Natural killer cell (primary cell): ENCODE measurements around the gene KCNQ2. TPM values are rescaled to one million over a fixed set of nuclear protein-coding genes. Genes with fewer than 3 reads are reported as not detected.

Experiments used
- ATAC-seq, 3 donors: fragments of 150-1000 bp in 2 of 3; fragments of 200-7000 bp in 1 of 3; cut with Tn5 transposase; 1 replicate in 1 of 3; 2 replicates in 2 of 3; pipeline ENCODE4 v1.10.0; 2021; ENCODE audit warnings: mild to moderate bottlenecking in 2 of 3, moderate library complexity in 2 of 3
- DNase-seq, 2 donors: peaks; one replicate each; pipeline versions ENCODE4 v3.0.0 to v3.0.0-alpha.2; 2013 to 2021; ENCODE audit warnings: mixed read lengths in 1 of 2
- H3K27ac ChIP-seq: one replicate; pipeline ENCODE4 v1.5.1; 2013; ENCODE audit warnings: mild to moderate bottlenecking, low read length
- H3K27me3 ChIP-seq: one replicate; pipeline ENCODE4 v1.6.1; 2013; ENCODE audit warnings: low read length; ENCODE audit not compliant: control insufficient read depth, insufficient read depth
- H3K36me3 ChIP-seq: one replicate; pipeline ENCODE4 v1.6.1; 2013; ENCODE audit warnings: low read length; ENCODE audit not compliant: control insufficient read depth, insufficient read depth
- H3K4me1 ChIP-seq: one replicate; pipeline ENCODE4 v1.6.1; 2013; ENCODE audit warnings: low read length; ENCODE audit not compliant: control insufficient read depth, insufficient read depth
- H3K4me3 ChIP-seq: one replicate; pipeline ENCODE4 v1.5.1; 2013; ENCODE audit warnings: low read length
- H3K9me3 ChIP-seq: one replicate; pipeline ENCODE4 v1.6.1; 2013; ENCODE audit warnings: low read length; ENCODE audit not compliant: control insufficient read depth, insufficient read depth
- H3K27ac Mint-ChIP-seq, 2 donors: one replicate each; pipeline ENCODE4 v1.8.0; 2022; ENCODE audit warnings: mild to moderate bottlenecking in 2 of 2, mixed read lengths in 2 of 2, moderate library complexity in 1 of 2
- H3K27me3 Mint-ChIP-seq, 2 donors: one replicate each; pipeline ENCODE4 v1.8.0; 2022; ENCODE audit warnings: low read depth in 2 of 2, mixed read lengths in 2 of 2
- H3K36me3 Mint-ChIP-seq: one replicate; pipeline ENCODE4 v1.8.0; 2022; ENCODE audit warnings: mixed read lengths
- H3K4me1 Mint-ChIP-seq, 2 donors: one replicate each; pipeline ENCODE4 v1.8.0; 2022; ENCODE audit warnings: mixed read lengths in 2 of 2
- H3K4me3 Mint-ChIP-seq: one replicate; pipeline ENCODE4 v1.8.0; 2022; ENCODE audit warnings: mild to moderate bottlenecking, moderate library complexity, mixed read lengths
- H3K9me3 Mint-ChIP-seq, 2 donors: one replicate each; pipeline ENCODE4 v1.8.0; 2022; ENCODE audit warnings: mixed read lengths in 2 of 2
- CTCF ChIP-seq: fragments of 200-600 bp; IDR thresholded peaks from one replicate; pipeline ENCODE4 v1.8.0; 2022; ENCODE audit warnings: antibody characterized with exemption
- WGBS: methylation state at CpG from one replicate; pipeline ENCODE4 v1.1.7; 2013; ENCODE audit warnings: missing lambda C conversion rate; ENCODE audit not compliant: insufficient coverage; 5-methylcytosine and 5-hydroxymethylcytosine counted together
- intact Hi-C: fragments of 100-400 bp; cut with micrococcal nuclease; formaldehyde crosslinking; loops from one replicate; pipeline ENCODE4 v1.14.2; 2022
- total RNA-seq, 4 donors: library from RNA; stranded (reverse); fragments of 120-200 nt in 1 of 4; gene quantifications; one replicate each; pipeline versions ENCODE4 v1.2.3 to v1.2.4, GENCODE V29; 2013 to 2022

The KCNQ2 gene
- total RNA-seq, 3 donors from 2014 or later (not counting 1 experiment from before 2014, with no cell fraction given), result not detected

DNA sequence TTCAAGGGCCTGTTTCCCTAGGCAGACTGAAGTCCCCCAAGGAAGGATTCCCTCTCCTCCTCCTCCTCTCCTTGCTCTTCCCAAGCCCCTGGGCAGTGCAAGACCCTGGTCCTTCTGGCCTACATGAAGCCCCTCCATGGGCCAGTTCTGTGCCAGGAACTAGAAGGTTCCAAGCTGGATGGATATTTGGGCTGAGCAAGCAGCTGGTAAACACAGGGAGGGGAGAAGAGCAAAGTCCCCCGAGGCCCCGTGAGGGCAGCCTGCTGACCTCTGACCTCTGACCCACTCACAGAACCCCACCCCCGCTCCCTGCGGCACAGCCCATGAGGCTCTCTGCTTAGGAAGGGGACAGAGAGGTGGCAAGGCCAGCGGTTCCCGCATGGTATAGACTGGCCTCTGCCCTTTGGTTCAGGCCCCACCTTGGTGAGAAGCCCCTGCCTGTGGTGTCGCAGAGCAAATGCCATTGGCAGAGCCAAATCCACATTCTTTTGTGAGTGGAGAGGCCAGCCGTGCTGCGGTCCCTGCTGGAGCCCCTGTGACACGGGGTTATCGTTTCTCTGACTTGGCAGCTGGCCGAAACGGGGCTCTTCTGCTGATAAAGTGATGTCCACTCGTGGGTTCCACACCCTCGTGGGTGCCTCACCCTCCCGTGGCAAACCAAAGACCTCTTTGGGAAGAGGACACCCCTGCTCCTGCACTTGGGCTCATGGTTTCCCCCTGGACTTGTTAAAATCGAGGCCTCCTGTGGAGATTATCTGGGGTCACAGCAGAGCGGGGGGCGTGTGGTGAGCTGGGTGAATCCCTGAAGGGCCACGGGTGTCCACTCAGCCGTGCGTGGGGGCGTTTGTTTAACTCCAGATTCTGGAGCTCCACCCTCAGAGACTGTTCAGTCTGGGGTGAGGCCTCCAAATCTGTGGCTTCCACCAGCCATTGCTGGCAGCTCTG is 109.2 kb downstream of the KCNQ2 start:
- no peaks in the 10 kb centered on the region for H3K36me3 Mint-ChIP-seq
- H3K27ac Mint-ChIP-seq, result no peak overlapping the region
- Histone ChIP-seq H3K27ac (no peak overlapping the region), H3K36me3 (no peaks in the 10 kb centered on the region), H3K27me3 (peaks cover 21% of the 10 kb centered on the region), H3K4me3 (no peak overlapping the region), H3K9me3 (no peaks in the 10 kb centered on the region), H3K4me1 (no peaks in the 10 kb centered on the region)
- H3K4me1 Mint-ChIP-seq, result no peaks in the 10 kb centered on the region
- WGBS, result 87% methylated on average over 21 of the region's 23 CpGs
- H3K9me3 Mint-ChIP-seq, result no peaks in the 10 kb centered on the region
- H3K27me3 Mint-ChIP-seq, result peaks cover 5 to 9% of the 10 kb centered on the region in 2 donors
- no peak overlapping the region for H3K4me3 Mint-ChIP-seq
- ATAC-seq, result no peak
- intact Hi-C loops, result no loop called here
- no peak for DNase-seq
- TF ChIP-seq CTCF, result no peak

- DNase-seq, result no peak
- Mint-ChIP-seq H3K9me3 (no peaks in the 10 kb centered on the region), H3K27me3 (peaks cover 5 to 9% of the 10 kb centered on the region in 2 donors), H3K4me1 (no peaks in the 10 kb centered on the region), H3K27ac (no peak overlapping the region), H3K4me3 (no peak overlapping the region), H3K36me3 (no peaks in the 10 kb centered on the region)
- Histone ChIP-seq H3K4me1 (no peaks in the 10 kb centered on the region), H3K27me3 (peaks cover 21% of the 10 kb centered on the region), H3K9me3 (no peaks in the 10 kb centered on the region), H3K36me3 (no peaks in the 10 kb centered on the region), H3K27ac (no peak overlapping the region), H3K4me3 (no peak overlapping the region)
- intact Hi-C loops, result no loop called here
- WGBS, result 70% methylated on average over 16 of the region's 16 CpGs
- no peak for ATAC-seq
- TF ChIP-seq CTCF, result no peak
These were observed 109.9 kb downstream of the KCNQ2 start for GRCh38 chr20:63362436-63363009.

- no peaks in the 10 kb centered on the region for H3K4me1 Mint-ChIP-seq
- H3K36me3 ChIP-seq, result no peaks in the 10 kb centered on the region
- 12% methylated on average over 50 of the region's 50 CpGs for WGBS
- DNase-seq (no peak), ATAC-seq (no peak)
- no peaks in the 10 kb centered on the region for H3K36me3 Mint-ChIP-seq
- no peaks in the 10 kb centered on the region for H3K9me3 Mint-ChIP-seq
- no peak overlapping the region for H3K4me3 Mint-ChIP-seq
- peaks cover 21% of the 10 kb centered on the region for H3K27me3 ChIP-seq
- H3K4me1 ChIP-seq, result no peaks in the 10 kb centered on the region
- H3K4me3 ChIP-seq, result no peak overlapping the region
- no peak overlapping the region for H3K27ac ChIP-seq
- H3K9me3 ChIP-seq, result no peaks in the 10 kb centered on the region
- TF ChIP-seq CTCF, result no peak
- intact Hi-C loops, result no loop called here
- no peak overlapping the region for H3K27ac Mint-ChIP-seq
- peaks cover 5 to 9% of the 10 kb centered on the region in 2 donors for H3K27me3 Mint-ChIP-seq
These were observed 110.7 kb downstream of the KCNQ2 start for GRCh38 chr20:63361519-63362435.
